Dedifferentiated amniotic fluid mesenchymal stem cell (primary cell): ENCODE results near the gene PTPN1.
"Not testable (repeated sequence)": the region's sequence is repeated elsewhere in the genome, so short reads cannot be mapped to it uniquely, and the experiment has no call there.

ENCODE experiments used
- DNase-seq: peaks from one replicate; pipeline ENCODE4 v3.0.0-alpha.2; 2016; ENCODE audit errors: extremely low spot score

PTPN1 gene

GRCh38 chr20:50532221-50532620 is 22.0 kb downstream of the PTPN1 start:
- DNase-seq, result no peak

- DNase-seq, result peak; percentile 57
Measured at GRCh38 chr20:50533061-50533460, 22.9 kb downstream of the PTPN1 start.

- DNase-seq, result no peak
Measured at GRCh38 chr20:50533464-50533863, 23.3 kb downstream of the PTPN1 start.

- peak; percentile 89 for DNase-seq
Measured at GRCh38 chr20:50534567-50534966, 24.4 kb downstream of the PTPN1 start.

GRCh38 chr20:50535162-50535561 is 25.0 kb downstream of the PTPN1 start:
- no peak for DNase-seq

- no peak for DNase-seq
Measured at GRCh38 chr20:50536333-50536732, 26.1 kb downstream of the PTPN1 start.

- DNase-seq, result no peak
Measured at GRCh38 chr20:50537546-50538201, 27.5 kb downstream of the PTPN1 start.

- DNase-seq, result no peak
Measured at GRCh38 chr20:50538276-50538675, 28.1 kb downstream of the PTPN1 start.

- DNase-seq, result not testable (repeated sequence)
Measured at GRCh38 chr20:50539798-50540197, 29.6 kb downstream of the PTPN1 start.

GRCh38 chr20:50540620-50541605 is 30.7 kb downstream of the PTPN1 start:
- DNase-seq, result no peak

- no peak for DNase-seq
Measured at GRCh38 chr20:50541606-50542041, 31.4 kb downstream of the PTPN1 start.

GRCh38 chr20:50543326-50543725 is 33.1 kb downstream of the PTPN1 start:
- no peak for DNase-seq

GRCh38 chr20:50545126-50545525 is 34.9 kb downstream of the PTPN1 start:
- no peak for DNase-seq

GRCh38 chr20:50546729-50547314 is 36.6 kb downstream of the PTPN1 start:
- no peak for DNase-seq

GRCh38 chr20:50547964-50548363 is 37.8 kb downstream of the PTPN1 start:
- no peak for DNase-seq

GRCh38 chr20:50548396-50548795 is 38.2 kb downstream of the PTPN1 start:
- no peak for DNase-seq

- DNase-seq, result no peak
Measured at GRCh38 chr20:50550531-50550930, 40.3 kb downstream of the PTPN1 start.

GRCh38 chr20:50551288-50551687 is 41.1 kb downstream of the PTPN1 start:
- DNase-seq, result no peak

GRCh38 chr20:50552979-50553378 is 42.8 kb downstream of the PTPN1 start:
- no peak for DNase-seq

- DNase-seq, result no peak
Measured at GRCh38 chr20:50554694-50555579, 44.8 kb downstream of the PTPN1 start.

- no peak for DNase-seq
Measured at GRCh38 chr20:50555662-50556061, 45.5 kb downstream of the PTPN1 start.
